OCI-LY1 (cell line): Measurements from ENCODE around the gene GALNT14.

Source experiments
- EZH2 ChIP-seq: fragments of 200-600 bp; sonication (generic), shearing (Covaris generic); IDR thresholded peaks from 2 replicates; pipeline ENCODE4 v1.8.0; 2017; ENCODE audit warnings: borderline replicate concordance, mixed run types, mild to moderate bottlenecking, antibody characterized with exemption, low read length, moderate library complexity, mixed read lengths
- TF ChIP-seq, protein P1 (sequence below): fragments of 200-600 bp; sonication (generic), shearing (Covaris generic); IDR thresholded peaks from 2 replicates; pipeline ENCODE4 v1.5.1; 2017; ENCODE audit warnings: mild to moderate bottlenecking, antibody characterized with exemption, low read length, moderate library complexity, mixed read lengths

DNA sequence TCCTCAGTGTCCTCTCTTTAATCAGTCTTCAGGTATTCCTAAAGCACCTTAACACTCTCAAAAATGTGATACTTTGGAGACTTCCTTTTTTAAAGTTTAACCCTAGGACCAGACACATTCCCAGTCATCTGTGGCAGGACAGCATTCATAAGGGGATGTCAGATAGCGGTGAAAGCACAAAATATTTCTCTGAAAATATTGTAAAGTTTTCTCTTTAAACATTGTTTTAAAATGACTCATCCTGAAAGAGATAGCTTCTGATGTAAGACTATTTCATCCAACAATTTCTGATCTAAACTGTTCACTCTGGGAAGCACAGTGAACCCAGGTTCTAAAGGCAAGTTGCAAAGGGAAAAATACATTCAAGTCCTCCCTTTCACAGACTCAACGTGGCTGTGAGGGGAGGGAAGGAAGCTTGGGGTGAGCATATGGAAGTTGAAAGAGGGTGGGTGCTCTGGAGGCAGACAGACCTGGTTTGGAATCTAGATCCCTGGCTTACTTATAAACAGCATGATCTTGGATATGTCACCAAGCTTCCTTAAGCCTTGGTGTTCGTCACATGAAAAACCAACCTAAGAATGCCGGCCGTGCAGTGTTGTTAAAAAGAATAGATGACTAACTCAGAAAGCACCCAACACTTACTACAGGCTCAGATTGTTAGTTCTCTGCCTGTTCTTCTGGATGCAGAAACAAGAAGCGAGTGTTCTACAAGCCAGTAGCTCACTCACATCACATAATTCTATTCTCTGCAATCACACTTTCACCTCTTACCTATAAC is 12.1 kb downstream of the GALNT14 start:
- TF ChIP-seq, protein P1, sequence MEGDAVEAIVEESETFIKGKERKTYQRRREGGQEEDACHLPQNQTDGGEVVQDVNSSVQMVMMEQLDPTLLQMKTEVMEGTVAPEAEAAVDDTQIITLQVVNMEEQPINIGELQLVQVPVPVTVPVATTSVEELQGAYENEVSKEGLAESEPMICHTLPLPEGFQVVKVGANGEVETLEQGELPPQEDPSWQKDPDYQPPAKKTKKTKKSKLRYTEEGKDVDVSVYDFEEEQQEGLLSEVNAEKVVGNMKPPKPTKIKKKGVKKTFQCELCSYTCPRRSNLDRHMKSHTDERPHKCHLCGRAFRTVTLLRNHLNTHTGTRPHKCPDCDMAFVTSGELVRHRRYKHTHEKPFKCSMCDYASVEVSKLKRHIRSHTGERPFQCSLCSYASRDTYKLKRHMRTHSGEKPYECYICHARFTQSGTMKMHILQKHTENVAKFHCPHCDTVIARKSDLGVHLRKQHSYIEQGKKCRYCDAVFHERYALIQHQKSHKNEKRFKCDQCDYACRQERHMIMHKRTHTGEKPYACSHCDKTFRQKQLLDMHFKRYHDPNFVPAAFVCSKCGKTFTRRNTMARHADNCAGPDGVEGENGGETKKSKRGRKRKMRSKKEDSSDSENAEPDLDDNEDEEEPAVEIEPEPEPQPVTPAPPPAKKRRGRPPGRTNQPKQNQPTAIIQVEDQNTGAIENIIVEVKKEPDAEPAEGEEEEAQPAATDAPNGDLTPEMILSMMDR, result no peak
- no peak for TF ChIP-seq EZH2
